A673 (cell line): ENCODE measurements around the gene RAB37. TPM values are rescaled to one million over a fixed set of nuclear protein-coding genes. Genes with fewer than 3 reads are reported as not detected.
A peak's percentile ranks its signal among the peaks of the same experiment; 100 is the strongest.

ENCODE experiments used
- BruUV-seq: library from RNA; stranded (reverse); fragments of 400-500 nt; replicated peaks from 2 replicates; lab custom pipeline; 2021; lab: Mats Ljungman, UMichigan
- CTCF ChIA-PET: fragments of 300-600 bp; sonication (Branson Sonifier 250); formaldehyde crosslinking; loops from one replicate; lab custom pipeline; 2022; ENCODE audit warnings: antibody characterized with exemption; lab: Charles Lee
- POLR2A ChIA-PET: fragments of 300-600 bp; sonication (Branson Sonifier 250); formaldehyde crosslinking; loops from one replicate; lab custom pipeline; 2022; ENCODE audit warnings: antibody characterized with exemption; ENCODE audit not compliant: low non-redundant PET; lab: Charles Lee
- DNase-seq: peaks from one replicate; pipeline ENCODE4 v3.0.0-alpha.2; 2015; ENCODE audit warnings: low spot score
- H3K27ac ChIP-seq: fragments of 200-600 bp; sonication (generic); 2 replicates; pipeline ENCODE4 v1.5.1; 2016; ENCODE audit warnings: mixed run types, low read depth, mild to moderate bottlenecking, mixed read lengths, antibody characterized with exemption, low read length; ENCODE audit not compliant: poor library complexity, severe bottlenecking
- H3K27me3 ChIP-seq: fragments of 200-600 bp; sonication (generic); replicated peaks from 2 replicates; pipeline ENCODE4 v1.6.1; 2017; ENCODE audit warnings: mixed run types, low read depth, mild to moderate bottlenecking, mixed read lengths, antibody characterized with exemption, low read length; ENCODE audit not compliant: insufficient read depth, poor library complexity
- H3K36me3 ChIP-seq: fragments of 200-600 bp; sonication (generic); 2 replicates; pipeline ENCODE4 v1.6.1; 2016; ENCODE audit warnings: mixed run types, mild to moderate bottlenecking, mixed read lengths, antibody characterized with exemption, low read length; ENCODE audit not compliant: insufficient read depth, poor library complexity, severe bottlenecking
- H3K4me1 ChIP-seq: fragments of 200-600 bp; sonication (generic); 2 replicates; pipeline ENCODE4 v1.6.1; 2017; ENCODE audit warnings: mixed run types, mild to moderate bottlenecking, mixed read lengths, antibody characterized with exemption, low read length; ENCODE audit not compliant: insufficient read depth, poor library complexity, severe bottlenecking
- H3K4me3 ChIP-seq: fragments of 200-600 bp; sonication (generic); 2 replicates; pipeline ENCODE4 v1.5.1; 2016; ENCODE audit warnings: low read depth, mixed run types, mild to moderate bottlenecking, mixed read lengths, low read length; ENCODE audit not compliant: poor library complexity, severe bottlenecking
- H3K9me3 ChIP-seq: fragments of 200-600 bp; sonication (generic); 2 replicates; pipeline ENCODE4 v1.6.1; 2016; ENCODE audit warnings: mixed run types, low read depth, mild to moderate bottlenecking, mixed read lengths, antibody characterized with exemption, low read length; ENCODE audit not compliant: poor library complexity, severe bottlenecking
- EZH2 ChIP-seq: fragments of 200-600 bp; sonication (generic); IDR thresholded peaks from 2 replicates; pipeline ENCODE4 v1.6.1; 2017; ENCODE audit warnings: borderline replicate concordance, low read depth, mild to moderate bottlenecking, mixed read lengths, antibody characterized with exemption, low read length; ENCODE audit not compliant: poor library complexity, severe bottlenecking
- intact Hi-C: fragments of 100-400 bp; cut with micrococcal nuclease; formaldehyde crosslinking; loops from one replicate; pipeline ENCODE4 v1.10.0; 2022; ENCODE audit not compliant: unreplicated experiment
- total RNA-seq: library from RNA; stranded (reverse); gene quantifications from 2 replicates; pipeline ENCODE4 v1.2.3, GENCODE V29; 2021
- TF ChIP-seq, protein P1 (sequence below): fragments of 300-800, 200-600 bp; sonication (generic); conservative IDR thresholded peaks from 2 replicates; pipeline ENCODE4 v1.5.1; 2017; ENCODE audit warnings: low read depth, mild to moderate bottlenecking, antibody characterized with exemption, low read length, moderate library complexity, mixed read lengths

The RAB37 gene
- total RNA-seq, 1 experiment from 2014 or later: not detected

DNA sequence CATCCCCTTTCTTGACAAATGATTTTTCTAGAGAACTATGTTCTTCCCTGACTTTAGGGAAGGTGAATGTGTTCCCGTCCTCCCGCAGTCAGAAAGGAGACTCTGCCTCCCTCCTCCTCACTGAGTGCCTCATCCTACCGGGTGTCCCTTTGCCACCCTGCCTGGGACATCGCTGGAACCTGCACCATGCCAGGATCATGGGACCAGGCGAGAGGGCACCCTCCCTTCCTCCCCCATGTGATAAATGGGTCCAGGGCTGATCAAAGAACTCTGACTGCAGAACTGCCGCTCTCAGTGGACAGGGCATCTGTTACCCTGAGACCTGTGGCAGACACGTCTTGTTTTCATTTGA is 31.7 kb downstream of the RAB37 start:
- intact Hi-C loops: no loop called here
- no peak for TF ChIP-seq EZH2
- TF ChIP-seq, protein P1, sequence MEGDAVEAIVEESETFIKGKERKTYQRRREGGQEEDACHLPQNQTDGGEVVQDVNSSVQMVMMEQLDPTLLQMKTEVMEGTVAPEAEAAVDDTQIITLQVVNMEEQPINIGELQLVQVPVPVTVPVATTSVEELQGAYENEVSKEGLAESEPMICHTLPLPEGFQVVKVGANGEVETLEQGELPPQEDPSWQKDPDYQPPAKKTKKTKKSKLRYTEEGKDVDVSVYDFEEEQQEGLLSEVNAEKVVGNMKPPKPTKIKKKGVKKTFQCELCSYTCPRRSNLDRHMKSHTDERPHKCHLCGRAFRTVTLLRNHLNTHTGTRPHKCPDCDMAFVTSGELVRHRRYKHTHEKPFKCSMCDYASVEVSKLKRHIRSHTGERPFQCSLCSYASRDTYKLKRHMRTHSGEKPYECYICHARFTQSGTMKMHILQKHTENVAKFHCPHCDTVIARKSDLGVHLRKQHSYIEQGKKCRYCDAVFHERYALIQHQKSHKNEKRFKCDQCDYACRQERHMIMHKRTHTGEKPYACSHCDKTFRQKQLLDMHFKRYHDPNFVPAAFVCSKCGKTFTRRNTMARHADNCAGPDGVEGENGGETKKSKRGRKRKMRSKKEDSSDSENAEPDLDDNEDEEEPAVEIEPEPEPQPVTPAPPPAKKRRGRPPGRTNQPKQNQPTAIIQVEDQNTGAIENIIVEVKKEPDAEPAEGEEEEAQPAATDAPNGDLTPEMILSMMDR: no peak
- POLR2A ChIA-PET: no interaction called here
- no peak for DNase-seq
- Histone ChIP-seq H3K4me1 (no peaks in the 10 kb centered on the region), H3K27ac (no peak overlapping the region), H3K4me3 (no peak overlapping the region), H3K36me3 (peaks cover 40% of the 10 kb centered on the region), H3K27me3 (no peaks in the 10 kb centered on the region), H3K9me3 (no peaks in the 10 kb centered on the region)
- CTCF ChIA-PET: no interaction called here
- TSS peak; percentile 62 for BruUV-seq

DNA sequence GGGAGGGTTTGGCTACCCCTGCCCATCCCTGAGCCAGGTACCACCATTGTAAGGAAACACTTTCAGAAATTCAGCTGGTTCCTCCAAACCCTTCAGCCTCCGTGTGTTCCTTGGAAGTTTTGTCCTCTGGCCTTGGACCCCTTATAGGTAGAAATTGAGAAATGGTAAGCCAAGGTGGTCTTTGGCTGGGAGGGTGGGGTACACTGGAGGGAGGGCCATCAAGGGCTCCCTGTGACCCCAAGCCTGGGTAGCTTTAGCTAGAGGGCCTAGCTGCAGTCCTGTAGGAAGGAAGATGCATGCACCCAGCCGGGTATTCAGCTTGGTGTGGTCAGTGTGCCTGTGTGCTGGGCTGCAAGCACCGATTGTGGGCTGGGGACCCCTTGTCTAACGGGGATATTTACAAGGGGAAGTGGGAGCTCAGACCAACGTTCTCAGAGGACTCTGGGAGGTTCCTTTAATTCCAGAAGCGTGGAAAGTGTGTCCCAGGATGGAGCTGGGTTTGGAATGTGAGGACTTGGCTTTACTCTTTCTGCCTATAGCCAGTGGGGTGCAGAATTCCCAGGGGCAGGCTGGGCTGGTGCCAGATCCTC is 32.3 kb downstream of the RAB37 start:
- BruUV-seq: no TSS peak
- intact Hi-C loops: no loop called here
- H3K27ac ChIP-seq: no peak overlapping the region

DNA sequence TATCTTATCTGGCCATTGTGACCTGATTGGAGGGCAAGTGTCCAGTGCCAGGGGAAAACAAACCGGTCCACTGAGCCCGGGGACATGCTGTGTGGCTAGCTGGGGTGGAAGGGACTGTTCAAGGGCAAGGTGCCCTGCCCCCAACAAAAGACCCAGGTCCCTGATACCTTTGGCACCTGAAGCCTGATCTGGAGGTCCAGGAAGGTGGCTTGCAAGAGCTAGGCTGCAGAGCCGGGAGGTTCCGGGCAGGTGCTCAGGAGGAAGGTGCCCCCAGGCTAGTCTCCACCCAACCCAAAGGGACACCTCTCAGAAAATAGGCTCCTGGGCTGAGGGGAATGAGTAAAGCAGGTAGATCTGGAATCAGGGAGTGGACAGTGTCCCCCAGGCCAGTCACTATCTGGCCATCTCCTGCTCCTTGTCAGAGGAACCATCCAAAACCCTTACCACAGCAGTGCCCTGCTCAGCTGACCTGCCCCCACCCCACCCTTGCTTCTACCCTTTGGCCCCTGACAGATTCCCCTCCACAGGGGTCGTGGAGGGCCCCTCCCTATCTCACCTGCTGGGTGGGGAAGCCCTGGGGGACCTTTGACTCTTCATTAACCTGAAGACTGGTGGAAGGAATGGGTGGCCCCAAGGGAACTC is 32.9 kb downstream of the RAB37 start:
- Histone ChIP-seq H3K27me3 (no peaks in the 10 kb centered on the region), H3K36me3 (peaks cover 40% of the 10 kb centered on the region), H3K4me3 (no peak overlapping the region), H3K27ac (no peak overlapping the region), H3K9me3 (no peaks in the 10 kb centered on the region), H3K4me1 (no peaks in the 10 kb centered on the region)
- TF ChIP-seq, protein P1: no peak
- no peak for TF ChIP-seq EZH2
- intact Hi-C loops: no loop called here
- BruUV-seq: no TSS peak
- POLR2A ChIA-PET: no interaction called here
- no peak for DNase-seq
- CTCF ChIA-PET: no interaction called here

More for the DNA sequence above, 32.3 kb downstream of the RAB37 start:
- no peak for DNase-seq
- Histone ChIP-seq H3K4me1 (no peaks in the 10 kb centered on the region), H3K9me3 (no peaks in the 10 kb centered on the region), H3K27me3 (no peaks in the 10 kb centered on the region), H3K4me3 (no peak overlapping the region), H3K36me3 (peaks cover 40% of the 10 kb centered on the region)
- TF ChIP-seq, protein P1: no peak
- TF ChIP-seq EZH2: no peak
- ChIA-PET CTCF (no interaction called here), POLR2A (no interaction called here)
